WERI-Rb-1 (cell line): Measurements from ENCODE around the gene SRSF11.
A peak's percentile ranks its signal among the peaks of the same experiment; 100 is the strongest.
"Not testable (repeated sequence)": the region's sequence is repeated elsewhere in the genome, so short reads cannot be mapped to it uniquely, and the experiment has no call there.

Experiments
- DNase-seq: peaks from one replicate; pipeline ENCODE4 v3.0.0-alpha.2; 2020
- H3K27ac ChIP-seq: fragments of 250-450 bp; sonication (Bioruptor Pico); 2 replicates; pipeline ENCODE4 v1.5.1; 2020; ENCODE audit warnings: mild to moderate bottlenecking, moderate library complexity
- H3K27me3 ChIP-seq: fragments of 250-450 bp; sonication (Bioruptor Pico); 2 replicates; pipeline ENCODE4 v1.5.1; 2021; ENCODE audit warnings: mild to moderate bottlenecking, low read depth, moderate library complexity; ENCODE audit not compliant: insufficient read depth, severe bottlenecking
- H3K36me3 ChIP-seq: fragments of 250-450 bp; sonication (Bioruptor Pico); 2 replicates; pipeline ENCODE4 v1.5.1; 2020; ENCODE audit warnings: mild to moderate bottlenecking, moderate library complexity
- H3K4me3 ChIP-seq: 2 replicates; pipeline ENCODE4 v1.5.1; 2011; ENCODE audit warnings: low read depth, mild to moderate bottlenecking, control low read depth, low read length
- H3K9me3 ChIP-seq: fragments of 250-450 bp; sonication (Bioruptor Pico); 2 replicates; pipeline ENCODE4 v1.5.1; 2021; ENCODE audit warnings: mild to moderate bottlenecking, moderate library complexity; ENCODE audit not compliant: severe bottlenecking
- CTCF ChIP-seq: IDR thresholded peaks from 2 replicates; pipeline ENCODE4 v1.5.1; 2011; ENCODE audit warnings: low read depth, mild to moderate bottlenecking, control low read depth, inconsistent platforms, low read length

SRSF11 gene

GRCh38 chr1:70221238-70222121 lies at the start of gene SRSF11:
Gene SRSF11, plus strand, starts transcription at chr1:70221380. Its CDS starts 257 bp downstream, at chr1:70221637.
- Histone ChIP-seq H3K27ac (peak within 1 kb of the TSS; percentile 98), H3K4me3 (peak within 1 kb of the TSS; percentile 88), H3K9me3 (no peaks in the 10 kb centered on the region), H3K27me3 (no peaks in the 10 kb centered on the region), H3K36me3 (peaks cover 41% of the 10 kb centered on the region)
- peak; percentile 97 for DNase-seq
- 0 out of 2 replicates have a peak, but pooled peaks have one; percentile 8 for TF ChIP-seq CTCF

GRCh38 chr1:70171512-70171911 lies 49.7 kb upstream of the SRSF11 start:
- Histone ChIP-seq H3K27ac (no peak overlapping the region), H3K27me3 (no peaks in the 10 kb centered on the region), H3K9me3 (no peaks in the 10 kb centered on the region), H3K4me3 (no peak overlapping the region), H3K36me3 (peaks cover 14% of the 10 kb centered on the region)
- no peak for DNase-seq
- no peak for TF ChIP-seq CTCF

- H3K4me3 ChIP-seq, H3K27me3 ChIP-seq, H3K27ac ChIP-seq, DNase-seq, H3K9me3 ChIP-seq: not testable (repeated sequence)
- peaks cover 16% of the 10 kb centered on the region for H3K36me3 ChIP-seq
These were observed 36.0 kb upstream of the SRSF11 start for GRCh38 chr1:70185181-70185580.

- Histone ChIP-seq H3K9me3 (no peaks in the 10 kb centered on the region), H3K27ac (no peak overlapping the region), H3K36me3 (peaks cover 8% of the 10 kb centered on the region), H3K27me3 (no peaks in the 10 kb centered on the region), H3K4me3 (no peak overlapping the region)
- TF ChIP-seq CTCF, result no peak
- DNase-seq, result no peak
These were observed 32.7 kb upstream of the SRSF11 start for GRCh38 chr1:70188522-70188921.

- H3K36me3 ChIP-seq, result no peaks in the 10 kb centered on the region; the same call in none of the 2 replicates
- no peaks in the 10 kb centered on the region for H3K9me3 ChIP-seq
- DNase-seq, result no peak
- H3K27ac ChIP-seq, result no peak overlapping the region
- no peak overlapping the region for H3K4me3 ChIP-seq
- no peaks in the 10 kb centered on the region for H3K27me3 ChIP-seq
- TF ChIP-seq CTCF, result no peak
These were observed 31.0 kb upstream of the SRSF11 start for GRCh38 chr1:70190180-70190579.

- H3K27ac ChIP-seq, DNase-seq, H3K36me3 ChIP-seq, H3K9me3 ChIP-seq, H3K4me3 ChIP-seq, H3K27me3 ChIP-seq: not testable (repeated sequence)
These were observed 28.7 kb upstream of the SRSF11 start for GRCh38 chr1:70192446-70192845.
